ENCODE measurements around the gene LTBP3. TPM values are rescaled to one million over a fixed set of nuclear protein-coding genes. Genes with fewer than 3 reads are reported as not detected.
A peak's percentile ranks its signal among the peaks of the same experiment; 100 is the strongest.

Gene LTBP3
- total RNA-seq, 2 experiments from 2014 or later = 57.8 to 72.7 TPM

DNA sequence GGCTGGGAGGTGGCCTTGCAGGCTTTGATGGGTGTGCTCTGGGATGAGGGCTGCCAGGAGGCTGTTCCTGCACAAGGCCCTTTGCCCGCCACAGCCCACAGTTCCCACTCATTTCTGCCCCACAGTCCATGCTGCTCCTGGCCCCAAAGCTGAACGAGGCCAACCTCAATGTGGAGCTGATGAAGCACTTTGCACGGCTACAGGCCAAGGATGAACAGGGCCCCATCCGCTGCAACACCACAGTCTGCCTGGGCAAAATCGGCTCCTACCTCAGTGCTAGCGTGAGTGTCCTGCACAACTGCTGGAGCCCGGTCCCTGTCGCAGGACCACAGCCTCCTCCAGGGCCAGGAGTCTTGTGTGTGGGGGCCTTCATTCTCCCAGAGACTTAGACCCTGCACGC lies 23.1 kb downstream of the LTBP3 start:
- peak overlapping the region; percentile 2 for H3K27ac Mint-ChIP-seq
- peaks cover 24% of the 10 kb centered on the region for H3K36me3 Mint-ChIP-seq (ENCODE audit: low read depth)
- H3K4me3 Mint-ChIP-seq = no peak overlapping the region
- DNase-seq (no peak), ATAC-seq (no peak)
- no peaks in the 10 kb centered on the region for H3K27me3 Mint-ChIP-seq
- ChIA-PET CTCF (no interaction called here), POLR2A (interaction anchor here (0.5 to 0.6 kb wide), 2 partner anchors 52 to 148 kb away, joined by 3 read pairs; no protein-coding TSS in a partner anchor)
- intact Hi-C loops (cut with DNase I, micrococcal nuclease) = no loop called here
- no peaks in the 10 kb centered on the region for H3K9me3 Mint-ChIP-seq (ENCODE audit: low read depth)
- no peaks in the 10 kb centered on the region for H3K4me1 Mint-ChIP-seq

- Mint-ChIP-seq H3K27me3 (no peaks in the 10 kb centered on the region), H3K27ac (no peak overlapping the region), H3K4me3 (no peak overlapping the region), H3K9me3 (ENCODE audit: low read depth) (no peaks in the 10 kb centered on the region), H3K36me3 (ENCODE audit: low read depth) (peaks cover 24% of the 10 kb centered on the region), H3K4me1 (peaks cover 7% of the 10 kb centered on the region)
- POLR2A ChIA-PET = interaction anchor here (1.1 kb wide), 1 partner anchor 107 kb away, joined by 4 read pairs; no protein-coding TSS in a partner anchor
- CTCF ChIA-PET = no interaction called here
- ATAC-seq = no peak
- intact Hi-C loops (cut with DNase I, micrococcal nuclease) = no loop called here
- DNase-seq = no peak
Observed at GRCh38 chr11:65532388-65533064, 25.6 kb downstream of the LTBP3 start.

- intact Hi-C loops (cut with DNase I, micrococcal nuclease) = no loop called here
- peaks cover 22% of the 10 kb centered on the region for H3K4me1 Mint-ChIP-seq
- ChIA-PET POLR2A (interaction anchor here (1.2 kb wide), 1 partner anchor 114 kb away, joined by 3 read pairs; no protein-coding TSS in a partner anchor), CTCF (interaction anchor here (0.5 to 2.0 kb wide), 7 partner anchors 8 to 536 kb away, joined by 3 to 4 read pairs (median 3); no protein-coding TSS in a partner anchor)
- no peaks in the 10 kb centered on the region for H3K9me3 Mint-ChIP-seq (ENCODE audit: low read depth)
- no peak overlapping the region for H3K4me3 Mint-ChIP-seq
- DNase-seq = peak; percentile 54
- H3K36me3 Mint-ChIP-seq (ENCODE audit: low read depth) = peaks cover 33% of the 10 kb centered on the region
- no peaks in the 10 kb centered on the region for H3K27me3 Mint-ChIP-seq
- H3K27ac Mint-ChIP-seq = no peak overlapping the region
- ATAC-seq = peak; percentile 72
Observed at GRCh38 chr11:65530157-65530496, 28.0 kb downstream of the LTBP3 start.

GRCh38 chr11:65529475-65530156 lies 28.5 kb downstream of the LTBP3 start:
- Mint-ChIP-seq H3K36me3 (ENCODE audit: low read depth) (peaks cover 33% of the 10 kb centered on the region), H3K27me3 (no peaks in the 10 kb centered on the region), H3K4me3 (no peak overlapping the region), H3K27ac (peak overlapping the region; percentile 26), H3K4me1 (peaks cover 22% of the 10 kb centered on the region), H3K9me3 (ENCODE audit: low read depth) (no peaks in the 10 kb centered on the region)
- intact Hi-C loops (cut with DNase I, micrococcal nuclease) = no loop called here
- no peak for DNase-seq
- CTCF ChIA-PET = interaction anchor here (0.5 to 2.0 kb wide), 9 partner anchors 9 to 537 kb away, joined by 3 to 4 read pairs (median 3); no protein-coding TSS in a partner anchor
- POLR2A ChIA-PET = interaction anchor here (0.6 kb wide), 1 partner anchor 38 kb away, joined by 4 read pairs; no protein-coding TSS in a partner anchor
- no peak for ATAC-seq

GRCh38 chr11:65528819-65529350 lies 29.3 kb downstream of the LTBP3 start:
- ChIA-PET POLR2A (interaction anchor here (0.5 kb wide), 1 partner anchor 261 kb away, joined by 5 read pairs; no protein-coding TSS in a partner anchor), CTCF (interaction anchor here (0.6 to 1.1 kb wide), 3 partner anchors 8 to 42 kb away, joined by 3 to 4 read pairs (median 4); no protein-coding TSS in a partner anchor)
- intact Hi-C loops (cut with DNase I, micrococcal nuclease) = no loop called here
- H3K4me1 Mint-ChIP-seq = peaks cover 30% of the 10 kb centered on the region
- ATAC-seq = no peak
- H3K4me3 Mint-ChIP-seq = no peak overlapping the region
- no peaks in the 10 kb centered on the region for H3K9me3 Mint-ChIP-seq (ENCODE audit: low read depth)
- no peaks in the 10 kb centered on the region for H3K27me3 Mint-ChIP-seq
- H3K27ac Mint-ChIP-seq = no peak overlapping the region
- no peak for DNase-seq
- H3K36me3 Mint-ChIP-seq (ENCODE audit: low read depth) = peaks cover 33% of the 10 kb centered on the region

DNA sequence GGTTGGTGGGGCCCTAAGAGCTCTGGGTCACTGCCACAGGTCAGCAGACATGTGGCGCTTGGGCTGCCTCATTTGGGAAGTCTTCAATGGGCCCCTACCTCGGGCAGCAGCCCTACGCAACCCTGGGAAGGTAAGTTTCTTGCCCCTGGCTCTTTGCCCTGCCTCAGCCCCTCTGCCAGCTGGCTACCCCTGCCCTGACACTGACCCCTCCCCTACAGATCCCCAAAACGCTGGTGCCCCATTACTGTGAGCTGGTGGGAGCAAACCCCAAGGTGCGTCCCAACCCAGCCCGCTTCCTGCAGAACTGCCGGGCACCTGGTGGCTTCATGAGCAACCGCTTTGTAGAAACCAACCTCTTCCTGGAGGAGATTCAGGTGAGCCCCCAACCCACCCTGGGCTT lies 31.4 kb downstream of the LTBP3 start:
- POLR2A ChIA-PET = interaction anchor here (0.5 kb wide), 1 partner anchor 748 kb away, joined by 3 read pairs; no protein-coding TSS in a partner anchor
- Mint-ChIP-seq H3K4me1 (peaks cover 48% of the 10 kb centered on the region), H3K27me3 (no peaks in the 10 kb centered on the region), H3K4me3 (peak overlapping the region; percentile 86), H3K27ac (no peak overlapping the region), H3K36me3 (ENCODE audit: low read depth) (peaks cover 27% of the 10 kb centered on the region), H3K9me3 (ENCODE audit: low read depth) (no peaks in the 10 kb centered on the region)
- DNase-seq (no peak), ATAC-seq (no peak)
- CTCF ChIA-PET = interaction anchor here (0.7 to 3.8 kb wide), 4 partner anchors 9 to 195 kb away, joined by 3 to 26 read pairs (median 3); no protein-coding TSS in a partner anchor
- intact Hi-C loops (cut with DNase I, micrococcal nuclease) = no loop called here

- DNase-seq = no peak
- intact Hi-C loops (cut with DNase I, micrococcal nuclease) = loop anchor here in 1 of 2 experiments (1.0 to 2.0 kb wide), 7 partner anchors 14 to 476 kb away; partner anchors contain the start of genes BANF1, EIF1AD, MAP3K11 and PCNX3
- H3K27ac Mint-ChIP-seq = peak overlapping the region; percentile 69
- POLR2A ChIA-PET = interaction anchor here (0.6 to 1.5 kb wide), 5 partner anchors 13 to 105 kb away, joined by 3 to 8 read pairs (median 3); partner anchors contain the start of genes MALAT1 and PCNX3
- H3K36me3 Mint-ChIP-seq (ENCODE audit: low read depth) = peaks cover 18% of the 10 kb centered on the region
- ATAC-seq = peak; percentile 11
- no peaks in the 10 kb centered on the region for H3K27me3 Mint-ChIP-seq
- CTCF ChIA-PET = interaction anchor here (0.6 to 3.8 kb wide), 10 partner anchors 15 to 592 kb away, joined by 3 to 26 read pairs (median 4); no protein-coding TSS in a partner anchor
- H3K4me3 Mint-ChIP-seq = peak overlapping the region; percentile 86
- H3K9me3 Mint-ChIP-seq (ENCODE audit: low read depth) = no peaks in the 10 kb centered on the region
- peaks cover 51% of the 10 kb centered on the region for H3K4me1 Mint-ChIP-seq
Observed at GRCh38 chr11:65525546-65526480, 32.3 kb downstream of the LTBP3 start.

GRCh38 chr11:65524741-65525545 lies 33.2 kb downstream of the LTBP3 start, which contains the start of gene SCYL1:
SCYL1 (plus strand) TSS chr11:65525083; CDS start chr11:65525154, 71 bp downstream.
- intact Hi-C loops (cut with DNase I, micrococcal nuclease) = loop anchor here in 1 of 2 experiments (1.0 to 2.0 kb wide), 8 partner anchors 15 to 477 kb away; partner anchors contain the start of genes BANF1, C11orf68, DRAP1 and EIF1AD
- peak; percentile 85 for ATAC-seq
- peak within 1 kb of the TSS; percentile 86 for H3K4me3 Mint-ChIP-seq
- no peaks in the 10 kb centered on the region for H3K27me3 Mint-ChIP-seq
- H3K36me3 Mint-ChIP-seq (ENCODE audit: low read depth) = peaks cover 16% of the 10 kb centered on the region
- peak; percentile 91 for DNase-seq
- no peaks in the 10 kb centered on the region for H3K9me3 Mint-ChIP-seq (ENCODE audit: low read depth)
- POLR2A ChIA-PET = interaction anchor here (0.6 to 1.5 kb wide), 6 partner anchors 14 to 104 kb away, joined by 3 to 8 read pairs (median 3); partner anchors contain the start of genes MALAT1 and PCNX3
- H3K4me1 Mint-ChIP-seq = peaks cover 51% of the 10 kb centered on the region
- H3K27ac Mint-ChIP-seq = peak within 1 kb of the TSS; percentile 93
- CTCF ChIA-PET = interaction anchor here (0.6 to 3.8 kb wide), 7 partner anchors 16 to 255 kb away, joined by 3 to 26 read pairs (median 4); no protein-coding TSS in a partner anchor

GRCh38 chr11:65524014-65524740 lies 34.0 kb downstream of the LTBP3 start:
- no peak for DNase-seq
- Mint-ChIP-seq H3K27ac (peak overlapping the region; percentile 93), H3K9me3 (ENCODE audit: low read depth) (no peaks in the 10 kb centered on the region), H3K36me3 (ENCODE audit: low read depth) (peaks cover 16% of the 10 kb centered on the region), H3K4me3 (peak overlapping the region; percentile 74), H3K27me3 (no peaks in the 10 kb centered on the region), H3K4me1 (peaks cover 48% of the 10 kb centered on the region)
- ChIA-PET POLR2A (interaction anchor here (0.9 to 1.5 kb wide), 4 partner anchors 17 to 99 kb away, joined by 3 to 4 read pairs (median 3); partner anchors contain the start of gene PCNX3), CTCF (interaction anchor here (0.5 to 3.8 kb wide), 5 partner anchors 9 to 256 kb away, joined by 3 to 26 read pairs (median 4); no protein-coding TSS in a partner anchor)
- intact Hi-C loops (cut with DNase I, micrococcal nuclease) = loop anchor here in 1 of 2 experiments (1.0 to 2.0 kb wide), 2 partner anchors 91 to 395 kb away; partner anchors contain the start of genes C11orf68, DRAP1, MAP3K11 and PCNX3
- peak; percentile 11 for ATAC-seq
